HG02623 (cell line): ENCODE measurements around the gene GREB1L.
"Not testable (repeated sequence)": the region's sequence is repeated elsewhere in the genome, so short reads cannot be mapped to it uniquely, and the experiment has no call there.

Experiments used
- ATAC-seq: cut with Tn5 transposase; IDR thresholded peaks from one replicate; pipeline ENCODE4 v1.9.1; 2021; ENCODE audit warnings: moderate library complexity; ENCODE audit not compliant: unreplicated experiment

The GREB1L gene

GRCh38 chr18:21362831-21363230 is 120.8 kb downstream of the GREB1L start:
- no peak for ATAC-seq

DNA sequence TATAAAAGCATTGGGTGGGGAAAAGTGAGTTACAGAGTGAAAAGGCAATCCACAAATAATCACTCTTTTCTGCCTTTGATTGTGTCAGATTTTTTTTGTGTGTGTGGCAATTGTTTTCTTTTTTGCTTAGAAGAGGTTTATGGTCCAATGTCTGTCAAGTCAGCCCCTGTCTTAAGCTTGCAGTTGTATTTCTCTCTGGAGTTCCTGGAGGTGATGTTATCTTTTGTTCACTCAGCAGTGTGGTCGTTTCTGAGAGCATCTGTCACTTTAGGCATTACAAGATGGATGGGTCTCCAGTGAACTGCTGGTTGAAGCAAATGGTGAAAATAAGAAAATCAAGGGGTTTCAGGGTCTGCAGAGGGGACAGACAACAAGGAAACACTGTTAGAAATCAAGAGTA is 121.3 kb downstream of the GREB1L start:
- no peak for ATAC-seq

DNA sequence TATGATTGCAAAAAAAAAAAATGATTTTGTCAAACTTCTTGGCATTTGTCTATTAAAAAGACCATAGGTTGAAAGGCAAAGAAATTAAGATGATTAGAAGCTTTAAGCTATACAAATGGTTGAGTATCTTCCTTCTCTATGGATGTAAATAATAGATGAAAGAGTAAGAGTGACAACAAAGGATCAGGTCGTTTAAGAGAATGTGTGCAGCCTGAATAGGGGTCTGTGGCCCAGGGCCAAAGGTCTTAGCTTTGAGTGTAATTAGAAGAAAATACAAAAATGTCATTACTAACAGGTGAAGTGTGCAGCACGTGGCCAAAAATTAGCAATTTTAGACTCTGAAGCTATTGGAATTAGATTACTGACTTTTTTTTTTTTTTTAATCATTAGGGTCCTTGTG is 122.4 kb downstream of the GREB1L start:
- no peak for ATAC-seq

GRCh38 chr18:21366896-21367295 is 124.9 kb downstream of the GREB1L start:
- ATAC-seq: no peak

- ATAC-seq: no peak
These were observed 127.1 kb downstream of the GREB1L start for GRCh38 chr18:21369146-21369545.

- ATAC-seq: not testable (repeated sequence)
These were observed 127.6 kb downstream of the GREB1L start for GRCh38 chr18:21369597-21369996.

DNA sequence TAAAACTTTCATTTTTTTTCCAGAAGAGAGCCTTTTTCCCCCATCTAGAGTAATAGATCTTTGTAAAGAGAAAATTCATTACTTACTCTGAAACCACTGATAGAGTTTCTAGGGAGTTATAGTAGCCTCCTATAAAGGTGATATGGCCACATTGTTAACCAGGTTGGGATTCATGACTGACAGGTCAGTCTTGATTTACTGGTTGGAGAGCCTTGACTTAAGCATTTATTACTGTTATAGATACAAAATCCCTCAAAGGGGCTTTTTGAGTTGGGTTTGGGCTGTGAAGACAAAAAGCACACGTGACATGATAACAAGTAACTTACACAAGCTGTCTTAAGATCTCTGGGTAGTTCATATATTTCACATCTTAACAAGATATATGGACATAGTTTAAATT is 141.0 kb downstream of the GREB1L start:
- ATAC-seq: no peak

DNA sequence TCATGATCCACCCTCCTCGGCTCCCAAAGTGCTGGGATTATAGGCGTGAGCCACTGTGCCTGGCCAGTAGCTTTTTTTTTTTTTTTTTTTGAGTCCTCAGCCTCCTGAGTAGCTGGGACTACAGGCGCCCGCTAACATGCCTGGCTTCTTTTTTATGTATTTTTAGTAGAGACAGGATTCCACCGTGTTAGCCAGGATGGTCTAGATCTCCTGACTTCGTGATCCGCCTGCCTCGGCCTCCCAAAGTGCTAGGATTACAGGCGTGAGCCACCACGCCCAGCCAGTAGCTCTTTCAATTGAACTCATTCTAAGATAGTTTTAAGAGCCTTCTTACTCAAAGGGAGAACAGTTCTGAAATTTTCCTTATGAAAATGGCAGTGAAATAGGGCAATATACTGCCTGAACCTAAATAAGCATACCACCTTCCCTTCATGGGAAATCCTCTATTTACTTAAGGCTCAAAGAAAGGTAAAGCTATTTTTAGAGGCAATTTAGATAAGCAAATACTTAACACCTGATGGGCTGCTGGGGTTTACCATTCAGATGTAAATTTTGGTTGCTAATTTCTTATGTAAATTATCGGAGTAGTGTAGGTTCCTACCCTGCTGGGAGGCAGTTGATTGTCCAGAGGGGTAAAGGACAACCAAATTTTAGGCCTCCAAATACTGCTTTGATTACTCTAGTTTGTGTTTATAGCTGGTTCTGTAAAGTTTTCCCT is 144.7 kb downstream of the GREB1L start:
- no peak for ATAC-seq

DNA sequence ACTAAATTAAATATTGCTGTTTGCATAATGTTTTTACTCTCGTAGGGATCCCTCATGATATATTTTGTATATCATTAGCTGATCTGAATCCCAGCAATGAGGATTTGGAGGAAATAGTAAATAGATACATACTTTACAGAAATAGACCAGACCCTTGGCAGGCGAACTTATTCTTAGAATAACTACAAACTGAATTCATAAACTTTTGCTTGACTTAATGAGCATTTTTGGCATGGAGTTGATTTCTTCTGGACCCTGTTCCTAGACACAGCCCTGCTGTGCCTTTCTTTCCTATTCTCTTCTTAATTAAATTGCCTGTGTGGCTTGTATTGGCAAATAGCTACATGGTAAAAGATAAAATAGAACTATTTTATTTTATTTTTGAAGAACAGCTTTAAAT is 145.9 kb downstream of the GREB1L start:
- no peak for ATAC-seq

DNA sequence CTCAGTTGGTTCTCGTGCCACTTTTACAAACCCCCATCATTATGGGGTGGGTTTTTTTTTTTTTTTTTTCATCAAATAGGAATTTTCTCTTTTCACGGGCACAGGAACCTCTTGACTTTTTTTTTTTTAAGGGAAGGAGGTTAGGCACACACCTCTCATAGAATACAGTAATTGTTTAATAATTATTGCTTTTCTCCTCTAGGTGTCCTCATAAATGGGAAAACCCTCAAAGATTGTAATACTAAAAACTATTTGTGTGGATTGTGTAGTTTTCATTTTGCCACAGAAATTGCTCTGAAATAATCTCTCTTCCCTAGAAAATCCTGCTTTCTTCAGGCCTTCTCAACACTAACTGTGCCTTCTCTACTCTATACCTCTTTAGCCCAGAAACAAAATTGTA is 147.3 kb downstream of the GREB1L start:
- ATAC-seq: no peak

DNA sequence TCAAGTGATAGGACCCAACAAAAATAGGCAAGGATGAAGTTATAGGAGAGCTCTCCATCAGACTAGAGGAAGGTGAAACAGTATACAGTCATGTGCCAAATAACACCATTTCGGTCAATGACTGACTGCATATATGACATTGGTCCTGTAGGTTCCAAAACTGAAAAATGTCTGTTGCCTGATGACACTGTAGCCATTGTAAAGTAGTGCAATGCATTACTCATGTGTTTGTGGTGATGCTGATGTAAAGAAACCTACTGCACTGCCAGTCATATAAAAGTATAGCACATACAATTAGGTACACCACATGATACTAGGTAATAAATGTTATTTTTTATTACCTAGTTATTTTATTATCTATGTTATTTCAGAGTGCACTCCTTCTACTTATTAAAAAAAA is 147.9 kb downstream of the GREB1L start:
- no peak for ATAC-seq

- ATAC-seq: no peak
These were observed 149.1 kb downstream of the GREB1L start for GRCh38 chr18:21391074-21391673.

DNA sequence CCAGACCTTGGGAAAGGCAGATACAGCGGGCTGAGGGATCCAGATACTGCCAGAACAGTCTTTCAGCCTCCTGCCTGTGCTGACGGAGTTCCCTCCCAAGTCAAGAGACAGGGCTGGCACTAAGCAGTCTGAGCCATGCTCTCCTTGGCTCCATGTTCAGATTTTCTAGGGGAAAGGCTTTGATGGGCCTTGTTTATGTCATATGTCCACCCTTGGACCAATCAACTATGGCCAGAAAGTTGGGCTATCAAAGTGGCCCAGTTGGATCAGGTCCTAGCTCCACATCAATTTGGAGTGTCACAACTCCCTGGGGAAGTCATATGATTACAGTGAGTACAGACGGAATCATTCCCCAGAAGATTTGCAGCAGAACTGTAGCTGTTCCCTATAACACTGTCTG is 152.0 kb downstream of the GREB1L start:
- no peak for ATAC-seq

GRCh38 chr18:21398121-21398520 is 156.1 kb downstream of the GREB1L start:
- ATAC-seq: no peak

DNA sequence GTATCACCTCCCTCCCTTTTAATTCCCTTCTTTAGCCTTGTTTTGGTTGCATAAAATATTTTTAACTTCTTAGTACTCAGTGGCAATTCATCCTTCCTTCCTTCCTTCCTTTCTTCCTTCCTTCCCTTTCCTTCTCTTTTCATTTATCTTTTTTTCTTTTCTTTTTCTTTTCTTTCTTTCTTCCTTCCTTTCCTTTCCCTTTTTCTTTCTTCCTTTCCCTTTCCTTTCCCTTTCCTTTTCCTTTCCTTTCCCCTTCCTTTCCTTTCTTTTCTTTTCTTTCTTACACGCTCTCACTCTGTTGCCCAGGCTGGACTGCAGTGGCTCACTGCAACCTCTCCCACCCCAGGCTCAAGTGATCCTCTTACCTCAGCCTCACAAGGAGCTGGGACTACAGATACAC is 160.2 kb downstream of the GREB1L start:
- ATAC-seq: no peak

DNA sequence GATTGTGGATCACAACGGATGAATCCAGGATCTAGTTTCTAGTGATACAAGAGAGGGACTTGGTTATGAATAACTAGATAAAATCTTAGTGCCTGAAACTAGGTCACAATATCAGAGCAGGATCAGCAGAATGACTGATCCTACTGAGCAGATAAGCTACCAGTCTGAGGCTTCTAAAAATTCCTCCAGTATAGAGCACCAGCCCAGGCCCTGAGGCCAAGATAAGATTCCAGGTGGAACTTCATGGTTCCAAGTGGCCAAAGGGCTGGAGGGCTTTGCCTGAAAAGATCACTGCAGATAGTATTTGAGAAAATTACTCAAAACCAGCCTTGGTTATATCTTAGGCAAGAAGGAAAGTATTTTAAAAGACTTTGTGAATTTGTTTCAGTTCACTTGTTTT is 162.4 kb downstream of the GREB1L start:
- ATAC-seq: no peak

- no peak for ATAC-seq
These were observed 164.1 kb downstream of the GREB1L start for GRCh38 chr18:21406116-21406515.

- no peak for ATAC-seq
These were observed 166.6 kb downstream of the GREB1L start for GRCh38 chr18:21408681-21409080.

DNA sequence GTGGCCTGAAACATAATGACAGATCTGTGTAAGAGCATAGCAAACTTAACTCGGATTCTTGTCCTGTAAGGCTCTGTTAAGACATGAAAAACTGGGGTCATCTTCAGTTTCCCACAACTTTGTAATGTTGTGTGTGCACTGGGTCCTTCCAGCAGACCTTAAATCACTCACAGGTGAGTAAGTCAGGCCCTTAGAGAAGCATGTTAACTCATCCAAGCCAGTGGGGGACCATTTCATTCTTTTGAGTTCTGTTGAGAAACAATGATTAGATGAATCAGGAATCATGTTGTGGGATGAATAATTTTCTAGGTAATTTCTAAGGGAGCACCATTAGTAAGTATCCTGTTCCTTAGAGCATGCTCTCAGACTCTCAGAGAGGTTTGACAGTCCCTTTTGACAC is 191.4 kb downstream of the GREB1L start:
- ATAC-seq: no peak

GRCh38 chr18:21439431-21439846 is 197.4 kb downstream of the GREB1L start:
- no peak for ATAC-seq

DNA sequence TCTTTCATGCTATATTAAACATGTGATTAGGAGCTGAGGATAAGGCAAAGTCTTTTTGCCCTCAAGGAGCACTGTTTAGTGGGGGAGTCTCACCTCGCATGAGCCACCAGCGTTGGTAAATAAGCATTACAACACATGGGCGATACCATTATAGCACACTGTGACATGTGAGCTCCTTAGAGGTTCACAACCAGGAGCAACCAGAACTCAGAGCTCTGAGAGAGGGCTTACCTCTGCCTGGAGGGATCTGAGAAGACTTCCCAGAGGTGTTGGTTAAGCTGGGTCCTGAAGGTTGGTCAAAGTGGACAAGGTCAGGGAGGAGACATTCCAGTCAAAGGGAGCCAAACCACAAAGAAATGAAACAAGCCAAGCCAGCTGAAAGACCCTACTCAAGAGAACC is 199.6 kb downstream of the GREB1L start:
- ATAC-seq: no peak

DNA sequence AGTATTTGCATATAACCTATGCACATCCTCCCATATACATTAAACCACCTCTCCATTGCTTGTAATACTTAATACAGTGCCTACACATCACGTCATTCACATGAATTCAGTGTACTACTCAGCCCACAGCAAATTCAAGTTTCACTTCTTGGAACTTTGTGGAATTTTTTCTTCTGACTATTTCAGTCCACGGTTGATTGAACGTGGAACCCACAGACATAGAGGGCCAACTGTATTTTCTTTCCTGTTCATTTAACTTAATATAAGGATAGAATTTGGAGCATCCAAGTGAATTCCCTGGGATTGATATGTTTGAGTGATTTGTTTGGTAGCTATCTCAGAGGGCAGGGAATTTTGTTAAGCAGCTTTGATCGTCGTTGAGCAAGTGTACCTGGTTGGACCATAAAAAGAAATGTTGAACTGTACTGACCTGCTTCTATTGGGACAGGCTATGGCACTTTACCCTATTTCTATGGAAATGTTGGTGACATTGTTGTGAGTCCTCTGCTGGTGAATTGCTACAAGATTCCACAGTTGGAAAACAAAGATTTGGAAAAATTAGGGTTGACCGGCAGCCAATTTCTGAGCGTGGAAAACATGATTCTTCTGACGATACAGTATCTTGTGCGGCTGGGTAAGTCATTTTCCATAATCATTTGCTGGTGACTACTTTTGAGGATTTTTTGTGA is 201.9 kb downstream of the GREB1L start:
- ATAC-seq: no peak
